Transverse colon (tissue), 3 donors: ENCODE results near the gene CNNM1.

Experiments
- POLR2A ChIP-seq: fragments of 450-650 bp; IDR thresholded peaks from one replicate; pipeline ENCODE4 v1.6.1; 2016; ENCODE audit warnings: antibody characterized with exemption, mild to moderate bottlenecking, moderate library complexity
- TF ChIP-seq, protein P1 (sequence below), 5 experiments: fragments of 200-600 bp in 3 of 5; fragments of 450-650 bp in 2 of 5; sonication (generic) in 3 of 5; IDR thresholded peaks; 1 replicate in 2 of 5; 2 replicates in 3 of 5; pipeline ENCODE4 v1.5.1; 2016 to 2017; ENCODE audit warnings: antibody characterized with exemption in 5 of 5, inconsistent platforms in 3 of 5, mild to moderate bottlenecking in 2 of 5, moderate library complexity in 1 of 5

DNA sequence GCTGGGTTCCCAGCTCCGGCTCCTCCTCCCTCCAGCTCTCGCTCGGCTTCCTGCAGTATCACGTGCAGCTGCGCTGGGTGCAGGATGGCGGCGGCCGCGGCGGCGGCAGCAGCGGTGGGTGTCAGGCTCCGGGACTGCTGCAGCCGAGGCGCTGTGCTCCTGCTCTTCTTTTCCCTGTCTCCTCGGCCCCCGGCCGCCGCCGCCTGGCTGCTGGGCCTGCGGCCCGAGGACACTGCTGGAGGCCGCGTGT lies at the start of gene CNNM1:
- TF ChIP-seq, protein P1, sequence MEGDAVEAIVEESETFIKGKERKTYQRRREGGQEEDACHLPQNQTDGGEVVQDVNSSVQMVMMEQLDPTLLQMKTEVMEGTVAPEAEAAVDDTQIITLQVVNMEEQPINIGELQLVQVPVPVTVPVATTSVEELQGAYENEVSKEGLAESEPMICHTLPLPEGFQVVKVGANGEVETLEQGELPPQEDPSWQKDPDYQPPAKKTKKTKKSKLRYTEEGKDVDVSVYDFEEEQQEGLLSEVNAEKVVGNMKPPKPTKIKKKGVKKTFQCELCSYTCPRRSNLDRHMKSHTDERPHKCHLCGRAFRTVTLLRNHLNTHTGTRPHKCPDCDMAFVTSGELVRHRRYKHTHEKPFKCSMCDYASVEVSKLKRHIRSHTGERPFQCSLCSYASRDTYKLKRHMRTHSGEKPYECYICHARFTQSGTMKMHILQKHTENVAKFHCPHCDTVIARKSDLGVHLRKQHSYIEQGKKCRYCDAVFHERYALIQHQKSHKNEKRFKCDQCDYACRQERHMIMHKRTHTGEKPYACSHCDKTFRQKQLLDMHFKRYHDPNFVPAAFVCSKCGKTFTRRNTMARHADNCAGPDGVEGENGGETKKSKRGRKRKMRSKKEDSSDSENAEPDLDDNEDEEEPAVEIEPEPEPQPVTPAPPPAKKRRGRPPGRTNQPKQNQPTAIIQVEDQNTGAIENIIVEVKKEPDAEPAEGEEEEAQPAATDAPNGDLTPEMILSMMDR (IDR thresholded peaks at IDR 0.05) = no peak
- TF ChIP-seq POLR2A = no peak
